Measurements from ENCODE around the gene TRABD2B. TPM values are rescaled to one million over a fixed set of nuclear protein-coding genes. Genes with fewer than 3 reads are reported as not detected.

Gene TRABD2B
- total and polyA plus RNA-seq, 2 donors (not counting 3 experiments of a cell fraction or from before 2014, with no cell fraction given), result not detected

DNA sequence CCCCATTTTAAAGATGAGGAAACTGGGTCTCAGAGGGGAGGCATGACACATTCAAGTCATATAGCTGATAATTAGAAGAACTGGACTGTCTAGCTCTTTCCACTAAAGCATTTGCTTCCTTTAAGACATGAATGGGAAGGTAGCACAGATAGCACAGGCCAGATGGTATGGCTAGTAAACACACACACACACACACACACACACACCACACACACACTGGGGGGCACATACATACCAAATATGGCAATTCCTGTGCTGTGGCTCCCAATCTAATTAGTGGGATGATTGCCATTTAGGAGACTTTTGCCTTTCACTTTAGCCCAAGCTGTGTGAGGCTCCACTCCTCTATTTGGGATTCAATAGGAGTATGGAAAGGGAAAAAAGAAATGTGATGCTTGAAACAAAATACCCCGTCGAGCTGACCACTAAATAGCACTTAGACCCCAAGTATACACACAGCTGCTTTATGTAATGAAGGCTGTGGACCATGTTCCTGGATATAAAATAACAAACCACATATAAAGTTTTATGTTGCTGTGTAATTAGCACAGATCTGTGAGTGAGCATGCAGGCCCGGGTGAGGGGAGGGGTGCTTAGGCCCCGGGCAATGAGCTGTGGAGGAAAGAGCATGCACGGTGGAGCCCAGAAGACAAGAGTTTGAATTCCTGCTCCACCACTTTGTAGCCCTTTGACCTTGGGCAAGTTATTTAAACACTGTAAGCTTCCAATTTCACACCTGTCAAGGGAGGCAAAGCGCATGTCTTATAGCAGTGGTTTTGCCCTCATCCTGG lies 6.8 kb upstream of the TRABD2B start:
- ChIA-PET POLR2A (no interaction called here), CTCF (interaction anchor here (1.0 kb wide), 1 partner anchor 278 kb away, joined by 3 read pairs; no protein-coding TSS in a partner anchor)
- Histone ChIP-seq H3K36me3 (ENCODE audit: control insufficient read depth in 2 of 2, extremely low read depth in 1 of 2, insufficient read depth in 2 of 2, low read length in 2 of 2) (no peaks in the 10 kb centered on the region), H3K9me1 (replicated peaks; ENCODE audit: control insufficient read depth, extremely low read depth, insufficient read depth, low read length) (no peaks in the 10 kb centered on the region), H3K27me3 (ENCODE audit: control insufficient read depth in 2 of 2, insufficient read depth in 2 of 2, low read length in 2 of 2) (peaks cover 3% of the 10 kb centered on the region in 2 experiments), H3K79me2 (ENCODE audit: control insufficient read depth, insufficient read depth, low read length) (no peaks in the 10 kb centered on the region), H4K20me1 (replicated peaks; ENCODE audit: control insufficient read depth, extremely low read depth, insufficient read depth, low read length) (no peaks in the 10 kb centered on the region), H3K9me3 (replicated peaks; ENCODE audit: control insufficient read depth, insufficient read depth, low read length) (no peaks in the 10 kb centered on the region), H3K9ac (replicated peaks; ENCODE audit: extremely low read depth, insufficient read depth, low read length) (no peak overlapping the region), H3K4me1 (ENCODE audit: control insufficient read depth, extremely low read depth, insufficient read depth, low read length) (no peaks in the 10 kb centered on the region), H3K27ac (ENCODE audit: insufficient read depth, low read depth, low read length) (no peak overlapping the region), H3K4me3 (replicated peaks in 1 of 3; ENCODE audit: insufficient read depth in 1 of 3, low read depth in 1 of 3, low read length in 3 of 3) (no peak overlapping the region), H2AFZ (ENCODE audit: low read depth, low read length) (no peak overlapping the region), H3K4me2 (ENCODE audit: insufficient read depth, low read length) (no peak overlapping the region)
- BruUV-seq (replicated peaks), result no TSS peak
- dilution Hi-C loops (cut with MboI; ENCODE audit: extremely low pct_ligation_motif_present, low sequenced_read_pairs) (no loop called here), intact Hi-C loops (cut with micrococcal nuclease) (no loop called here)
- FAIRE-seq (no peak), DNase-seq (ENCODE audit: low read depth, low spot score) (no peak)
- TF ChIP-seq EZH2 (IDR thresholded peaks at IDR 0.05; ENCODE audit: borderline replicate concordance, low read depth, low read length, severe bottlenecking), result no peak
- no peak for TF ChIP-seq POLR2A (IDR thresholded peaks at IDR 0.05; ENCODE audit: low read depth, low read length)
- TF ChIP-seq CTCF (IDR thresholded peaks at IDR 0.05; ENCODE audit: extremely low read depth in 1 of 2, insufficient read depth in 1 of 2, low read depth in 1 of 2, low read length in 2 of 2), result no peak
- no peak for TF ChIP-seq GATA2 (IDR thresholded peaks at IDR 0.05; ENCODE audit: insufficient read depth, insufficient read length, low read depth, low read length)
- no peak for TF ChIP-seq POLR2AphosphoS5 (IDR thresholded peaks at IDR 0.05; ENCODE audit: insufficient read depth, low read depth, low read length)
- no peak for TF ChIP-seq MYC (IDR thresholded peaks at IDR 0.05; ENCODE audit: low read depth, low read length)
- no peak for TF ChIP-seq JUN (IDR thresholded peaks at IDR 0.05; ENCODE audit: borderline replicate concordance, insufficient read depth, insufficient read length, low read depth)
- TF ChIP-seq FOS (IDR thresholded peaks at IDR 0.05; ENCODE audit: borderline replicate concordance, insufficient read depth, low read length), result no peak
- TF ChIP-seq MAX (IDR thresholded peaks at IDR 0.05; ENCODE audit: insufficient read depth, insufficient read length), result no peak
